ENCODE measurements around the gene FBXO17.

DNA sequence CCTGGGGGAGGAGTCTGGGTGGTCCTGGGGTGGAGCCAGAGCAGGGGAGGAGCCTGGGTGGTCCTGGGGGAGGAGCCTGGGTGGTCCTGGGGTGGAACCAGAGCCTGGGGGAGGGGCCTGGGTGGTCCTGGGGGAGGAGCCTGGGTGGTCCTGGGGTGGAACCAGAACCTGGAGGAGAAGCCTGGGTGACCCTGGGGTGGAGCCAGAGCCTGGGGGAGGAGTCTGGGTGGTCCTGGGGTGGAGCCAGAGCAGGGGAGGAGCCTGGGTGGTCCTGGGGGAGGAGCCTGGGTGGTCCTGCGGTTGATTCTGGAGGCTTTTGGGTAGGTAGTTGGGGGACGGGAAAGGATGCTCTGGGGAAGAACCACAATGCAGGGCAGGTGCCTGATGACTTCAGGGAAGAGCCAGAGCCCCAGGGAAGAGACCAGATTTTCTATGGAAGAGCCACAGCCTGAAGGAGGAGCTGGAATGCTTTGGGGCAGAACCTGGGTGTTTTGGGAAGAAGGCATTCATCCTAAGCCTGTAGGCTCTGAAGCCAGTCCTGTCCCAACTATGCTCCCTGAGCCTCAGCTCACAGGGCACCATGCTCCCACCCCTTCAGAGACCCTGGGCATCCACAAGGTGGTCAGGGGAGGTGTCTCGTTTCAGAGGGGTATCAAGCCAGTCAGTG, 29.8 kb downstream of the FBXO17 start:
- TF ChIP-seq CTCF (IDR thresholded peaks at IDR 0.05; ENCODE audit: low read length) (no peak), EZH2 (IDR thresholded peaks at IDR 0.05; ENCODE audit: borderline replicate concordance, low read length) (no peak)

Data from OCI-LY1 (cell line).